SK-N-SH (cell line): ENCODE results near the gene AKAP12. TPM values are rescaled to one million over a fixed set of nuclear protein-coding genes. Genes with fewer than 3 reads are reported as not detected.

Source experiments
- CTCF ChIA-PET: fragments of 300-600, 350-600 bp; formaldehyde crosslinking; extraction: SDS; loops from one replicate; lab custom pipeline; 2021; lab: Yijun Ruan, JAX
- POLR2A ChIA-PET: fragments of 350-600 bp; sonication (Branson Sonifier 250); formaldehyde crosslinking; extraction: SDS; loops from one replicate; lab custom pipeline; 2020; ENCODE audit warnings: antibody characterized with exemption, inconsistent platforms; lab: Yijun Ruan, JAX
- DNase-seq: peaks from one replicate; pipeline ENCODE4 v3.0.0; 2012
- H2AFZ ChIP-seq: fragments of 200-600 bp; sonication (generic); 2 replicates; pipeline ENCODE4 v1.8.1; 2016; ENCODE audit warnings: antibody characterized with exemption, mild to moderate bottlenecking, low read depth
- H3F3A ChIP-seq: fragments of 200-600 bp; sonication (generic); replicated peaks from 2 replicates; pipeline ENCODE3; 2016; ENCODE audit warnings: antibody characterized with exemption, mild to moderate bottlenecking; ENCODE audit not compliant: insufficient read depth
- H3K27ac ChIP-seq, 2 experiments: fragments of 200-500 bp in 1 of 2; fragments of 200-600 bp in 1 of 2; sonication (Bioruptor generic) in 1 of 2; sonication (generic), shearing (Covaris generic) in 1 of 2; 2 replicates each; pipeline versions ENCODE4 v1.5.1 to v1.6.1; 2014 to 2016; ENCODE audit warnings: low read depth in 2 of 2, inconsistent platforms in 1 of 2, low read length in 1 of 2, mild to moderate bottlenecking in 1 of 2, mixed read lengths in 1 of 2
- H3K27me3 ChIP-seq: fragments of 200-600 bp; sonication (generic), shearing (Covaris generic); 2 replicates; pipeline ENCODE4 v1.6.1; 2016; ENCODE audit warnings: mixed run types; ENCODE audit not compliant: insufficient read depth
- H3K36me3 ChIP-seq, 2 experiments: fragments of 200-500 bp in 1 of 2; fragments of 200-600 bp in 1 of 2; sonication (Bioruptor generic) in 1 of 2; sonication (generic) in 1 of 2; replicated peaks in 1 of 2; 2 replicates each; pipeline versions ENCODE3 to v1.5.1; 2014 to 2016; ENCODE audit warnings: low read length in 1 of 2, mild to moderate bottlenecking in 1 of 2; ENCODE audit not compliant: insufficient read depth in 2 of 2, control insufficient read depth in 1 of 2
- H3K4me1 ChIP-seq, 2 experiments: fragments of 200-500 bp in 1 of 2; fragments of 200-600 bp in 1 of 2; sonication (Bioruptor generic) in 1 of 2; sonication (generic), shearing (Covaris generic) in 1 of 2; 2 replicates each; pipeline versions ENCODE4 v1.5.1 to v1.6.1; 2014 to 2016; ENCODE audit warnings: low read depth in 1 of 2, low read length in 1 of 2, mixed run types in 1 of 2; ENCODE audit not compliant: insufficient read depth in 2 of 2, control insufficient read depth in 1 of 2
- H3K4me2 ChIP-seq: fragments of 200-600 bp; sonication (generic), shearing (Covaris generic); 2 replicates; pipeline ENCODE4 v1.6.1; 2017; ENCODE audit warnings: mixed run types
- H3K4me3 ChIP-seq, 2 experiments: fragments of 200-500 bp in 1 of 2; fragments of 200-600 bp in 1 of 2; sonication (Bioruptor generic) in 1 of 2; sonication (generic), shearing (Covaris generic) in 1 of 2; 2 replicates each; pipeline versions ENCODE4 v1.5.1 to v1.8.1; 2014 to 2016; ENCODE audit warnings: low read depth in 2 of 2, inconsistent platforms in 1 of 2, low read length in 1 of 2, mild to moderate bottlenecking in 1 of 2, mixed read lengths in 1 of 2, moderate library complexity in 1 of 2
- H3K79me2 ChIP-seq: fragments of 200-600 bp; sonication (generic); 2 replicates; pipeline ENCODE4 v1.8.1; 2017; ENCODE audit warnings: mild to moderate bottlenecking; ENCODE audit not compliant: insufficient read depth
- H3K9ac ChIP-seq: fragments of 200-600 bp; sonication (generic); 2 replicates; pipeline ENCODE4 v1.6.1; 2017; ENCODE audit warnings: mixed run types
- H3K9me2 ChIP-seq: fragments of 200-600 bp; sonication (generic); 2 replicates; pipeline ENCODE4 v1.6.1; 2017; ENCODE audit warnings: mixed run types
- H3K9me3 ChIP-seq: fragments of 200-600 bp; sonication (generic); 2 replicates; pipeline ENCODE4 v1.6.1; 2017; ENCODE audit warnings: mixed run types, mild to moderate bottlenecking, moderate library complexity
- H4K20me1 ChIP-seq: fragments of 200-600 bp; sonication (generic); 2 replicates; pipeline ENCODE4 v1.6.1; 2017; ENCODE audit warnings: mild to moderate bottlenecking, mixed run types; ENCODE audit not compliant: insufficient read depth
- CHD2 ChIP-seq: fragments of 150-350 bp; IDR thresholded peaks from 2 replicates; pipeline ENCODE4 v1.6.1; 2018; ENCODE audit warnings: low read length; ENCODE audit not compliant: partially characterized antibody
- CTCF ChIP-seq: fragments of 200-600 bp; sonication (generic); IDR thresholded peaks from 2 replicates; pipeline ENCODE4 v1.6.1; 2017; ENCODE audit warnings: antibody characterized with exemption, mild to moderate bottlenecking, moderate library complexity
- ELF1 ChIP-seq: IDR thresholded peaks from 2 replicates; pipeline ENCODE4 v1.4.0; 2012
- EZH2phosphoT487 ChIP-seq: fragments of 200-600 bp; sonication (generic); IDR thresholded peaks from 2 replicates; pipeline ENCODE4 v1.6.1; 2017; ENCODE audit warnings: low read depth, mixed run types, mild to moderate bottlenecking, antibody characterized with exemption, moderate library complexity, borderline replicate concordance
- FOSL2 ChIP-seq: IDR thresholded peaks from 2 replicates; pipeline ENCODE4 v1.4.0; 2012; ENCODE audit warnings: low read depth, mild to moderate bottlenecking, moderate library complexity, borderline replicate concordance
- FOXM1 ChIP-seq: IDR thresholded peaks from 2 replicates; pipeline ENCODE4 v1.4.0; 2012; ENCODE audit warnings: low read depth, mild to moderate bottlenecking
- GABPA ChIP-seq: IDR thresholded peaks from 2 replicates; pipeline ENCODE4 v1.4.0; 2012; ENCODE audit warnings: low read depth, mild to moderate bottlenecking
- JUND ChIP-seq: IDR thresholded peaks from 2 replicates; pipeline ENCODE4 v1.4.0; 2012
- MEF2A ChIP-seq: IDR thresholded peaks from 2 replicates; pipeline ENCODE4 v1.4.0; 2012; ENCODE audit warnings: low read depth, borderline replicate concordance
- MXI1 ChIP-seq: IDR thresholded peaks from 2 replicates; pipeline ENCODE4 v1.6.1; 2012; ENCODE audit warnings: mild to moderate bottlenecking, low read depth, low read length, improper control_type of control experiment
- NFIC ChIP-seq: IDR thresholded peaks from 2 replicates; pipeline ENCODE4 v1.4.0; 2012; ENCODE audit warnings: borderline replicate concordance
- NRF1 ChIP-seq: IDR thresholded peaks from 2 replicates; pipeline ENCODE4 v1.6.1; 2012; ENCODE audit warnings: low read depth, mild to moderate bottlenecking, low read length
- POLR2AphosphoS5 ChIP-seq: IDR thresholded peaks from 2 replicates; pipeline ENCODE4 v1.6.1; 2012; ENCODE audit warnings: low read depth, low read length
- RCOR1 ChIP-seq: fragments of 150-350 bp; IDR thresholded peaks from 2 replicates; pipeline ENCODE4 v1.6.1; 2017; ENCODE audit warnings: antibody characterized with exemption, low read length
- RFX5 ChIP-seq: IDR thresholded peaks from 2 replicates; pipeline ENCODE4 v1.6.1; 2012; ENCODE audit warnings: mild to moderate bottlenecking, improper control_type of control experiment, low read length
- SMC3 ChIP-seq: IDR thresholded peaks from 2 replicates; pipeline ENCODE4 v1.6.1; 2012; ENCODE audit warnings: low read depth, low read length, improper control_type of control experiment
- TAF1 ChIP-seq: IDR thresholded peaks from 2 replicates; pipeline ENCODE4 v1.6.1; 2012; ENCODE audit warnings: low read depth, mild to moderate bottlenecking, low read length, moderate library complexity, borderline replicate concordance
- TCF12 ChIP-seq: IDR thresholded peaks from 2 replicates; pipeline ENCODE4 v1.4.0; 2012
- USF1 ChIP-seq: IDR thresholded peaks from 2 replicates; pipeline ENCODE4 v1.4.0; 2012; ENCODE audit warnings: low read depth, borderline replicate concordance
- YY1 ChIP-seq: IDR thresholded peaks from 2 replicates; pipeline ENCODE4 v1.4.0; 2012; ENCODE audit warnings: low read depth, mild to moderate bottlenecking
- WGBS: methylation state at CpG from one replicate; pipeline ENCODE4 v1.1.6; 2017; ENCODE audit warnings: low lambda C conversion rate; 5-methylcytosine and 5-hydroxymethylcytosine counted together
- polyA plus RNA-seq, 3 experiments: library from polyadenylated mRNA; depleted of rRNA; stranded (reverse); fragments of >200 nt; gene quantifications; 2 replicates each; pipeline ENCODE4 v1.2.3, GENCODE V29; 2012

The AKAP12 gene
- polyA plus RNA-seq, 1 of the 3 experiments (the other 2 are of a cell fraction), result 46.5 TPM

- Histone ChIP-seq H3K9me3 (no peaks in the 10 kb centered on the region), H2AFZ (no peak overlapping the region), H3K4me1 (no peaks in the 10 kb centered on the region), H3F3A (peaks cover 4% of the 10 kb centered on the region), H3K9ac (no peak overlapping the region), H3K79me2 (peaks cover 21% of the 10 kb centered on the region), H3K4me2 (no peak overlapping the region), H3K27ac (no peak overlapping the region), H3K9me2 (no peaks in the 10 kb centered on the region), H3K4me3 (no peak overlapping the region)
- ChIA-PET POLR2A (no interaction called here), CTCF (interaction anchor here (0.8 kb wide), 1 partner anchor 19 kb away, joined by 3 read pairs; no protein-coding TSS in a partner anchor)
- DNase-seq, result no peak
- whole genome bisulfite sequencing, result 95% methylated on average over 17 of the region's 18 CpGs
- TF ChIP-seq ELF1 (no peak), RCOR1 (no peak), TAF1 (no peak), FOSL2 (no peak), RFX5 (no peak), TCF12 (no peak), GABPA (no peak), POLR2AphosphoS5 (no peak), CTCF (no peak), YY1 (no peak), NFIC (no peak), EZH2phosphoT487 (no peak), SMC3 (no peak), FOXM1 (no peak), USF1 (no peak), MXI1 (no peak), NRF1 (no peak), MEF2A (no peak), CHD2 (no peak), JUND (no peak)
- TF ChIP-seq, all 33 proteins: peak for 0
- no peaks in the 10 kb centered on the region for H4K20me1 ChIP-seq
- H3K36me3 ChIP-seq, result peaks cover 7 to 23% of the 10 kb centered on the region in 2 experiments
- H3K27me3 ChIP-seq, result no peaks in the 10 kb centered on the region
Observed at GRCh38 chr6:151351146-151351700, 111.5 kb downstream of the AKAP12 start.
